ENCODE results near the gene DRAXIN.

DRAXIN gene

DNA sequence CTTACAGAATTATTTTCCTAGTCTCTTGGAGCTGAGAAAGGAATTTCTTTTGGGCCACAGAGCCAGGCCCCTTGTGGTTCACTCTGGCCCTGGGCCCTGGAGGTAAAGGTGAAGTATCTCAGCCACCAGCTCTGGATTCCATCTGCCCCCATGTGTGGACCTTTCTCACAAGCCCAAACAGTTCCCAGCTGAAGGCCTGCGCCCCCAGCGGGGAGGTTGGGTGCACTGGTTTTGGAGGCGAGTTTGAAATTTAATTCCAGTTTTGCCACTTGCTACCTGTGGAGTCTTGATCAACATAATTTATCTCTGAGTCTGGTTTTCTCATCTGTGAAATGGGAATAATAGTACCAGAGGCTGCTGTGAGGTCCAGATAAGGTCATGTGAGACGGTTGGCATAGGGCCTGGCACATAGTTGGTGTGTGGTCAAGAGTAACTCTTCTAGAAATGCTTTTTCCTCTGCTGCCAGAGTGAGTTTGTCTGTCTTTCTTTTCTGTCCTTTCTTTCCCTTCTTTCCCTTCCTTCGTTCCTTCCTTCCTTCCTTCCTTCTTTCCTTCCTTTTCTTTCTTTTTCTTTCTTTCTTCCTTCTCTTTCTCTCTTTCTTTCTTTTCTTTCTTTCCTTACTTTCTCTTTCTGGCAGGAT lies 50.5 kb downstream of the DRAXIN start:
- TF ChIP-seq, protein P1, sequence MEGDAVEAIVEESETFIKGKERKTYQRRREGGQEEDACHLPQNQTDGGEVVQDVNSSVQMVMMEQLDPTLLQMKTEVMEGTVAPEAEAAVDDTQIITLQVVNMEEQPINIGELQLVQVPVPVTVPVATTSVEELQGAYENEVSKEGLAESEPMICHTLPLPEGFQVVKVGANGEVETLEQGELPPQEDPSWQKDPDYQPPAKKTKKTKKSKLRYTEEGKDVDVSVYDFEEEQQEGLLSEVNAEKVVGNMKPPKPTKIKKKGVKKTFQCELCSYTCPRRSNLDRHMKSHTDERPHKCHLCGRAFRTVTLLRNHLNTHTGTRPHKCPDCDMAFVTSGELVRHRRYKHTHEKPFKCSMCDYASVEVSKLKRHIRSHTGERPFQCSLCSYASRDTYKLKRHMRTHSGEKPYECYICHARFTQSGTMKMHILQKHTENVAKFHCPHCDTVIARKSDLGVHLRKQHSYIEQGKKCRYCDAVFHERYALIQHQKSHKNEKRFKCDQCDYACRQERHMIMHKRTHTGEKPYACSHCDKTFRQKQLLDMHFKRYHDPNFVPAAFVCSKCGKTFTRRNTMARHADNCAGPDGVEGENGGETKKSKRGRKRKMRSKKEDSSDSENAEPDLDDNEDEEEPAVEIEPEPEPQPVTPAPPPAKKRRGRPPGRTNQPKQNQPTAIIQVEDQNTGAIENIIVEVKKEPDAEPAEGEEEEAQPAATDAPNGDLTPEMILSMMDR (IDR thresholded peaks at IDR 0.05; ENCODE audit: insufficient read depth, missing control alignments): no peak
- DNase-seq (ENCODE audit: insufficient read length, low spot score) (no peak), FAIRE-seq (no peak)

DNA sequence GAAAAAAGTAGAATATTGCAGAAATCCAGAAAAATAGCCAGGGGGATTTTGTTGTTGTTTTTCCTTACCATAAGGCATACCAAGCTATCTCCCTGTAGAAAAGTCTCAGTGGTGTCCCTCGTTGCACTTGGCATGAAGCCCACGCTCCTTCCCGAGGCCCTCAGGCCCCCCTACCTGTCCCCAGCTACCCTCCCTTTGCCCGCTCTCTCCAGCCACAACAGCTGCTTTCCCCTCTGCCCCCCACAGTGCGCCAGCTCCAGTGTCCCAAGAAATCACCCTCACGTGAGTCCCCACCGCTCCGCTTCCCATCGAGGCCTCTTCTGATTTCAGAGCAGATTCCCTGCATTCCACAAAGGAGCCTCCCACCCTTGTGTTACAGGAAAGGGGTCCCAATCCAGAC lies 52.8 kb downstream of the DRAXIN start:
- no peak for FAIRE-seq
- DNase-seq (ENCODE audit: insufficient read length, low spot score): no peak
- TF ChIP-seq, protein P1 (IDR thresholded peaks at IDR 0.05; ENCODE audit: insufficient read depth, missing control alignments): no peak

DNA sequence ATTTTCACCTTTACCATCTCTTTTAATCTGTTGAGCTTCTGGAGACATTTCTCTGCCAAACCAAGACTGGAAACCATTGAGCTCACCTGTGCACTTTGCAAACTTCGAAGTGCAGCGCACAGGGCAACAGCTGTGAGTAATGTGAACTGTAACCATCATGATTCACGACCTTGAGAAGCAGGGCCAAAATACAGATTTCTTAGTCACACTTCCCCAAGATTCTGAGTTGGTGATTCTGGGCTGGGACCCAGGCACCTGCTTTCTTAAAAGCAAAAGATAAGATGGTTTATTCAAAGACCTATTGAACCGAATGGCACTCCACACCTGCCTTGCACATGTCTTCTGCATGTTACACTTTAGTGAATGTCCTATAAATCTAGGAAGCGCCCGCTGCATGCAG lies 54.6 kb downstream of the DRAXIN start:
- TF ChIP-seq, protein P1 (IDR thresholded peaks at IDR 0.05; ENCODE audit: insufficient read depth, missing control alignments): no peak
- FAIRE-seq (no peak), DNase-seq (ENCODE audit: insufficient read length, low spot score) (no peak)

DNA sequence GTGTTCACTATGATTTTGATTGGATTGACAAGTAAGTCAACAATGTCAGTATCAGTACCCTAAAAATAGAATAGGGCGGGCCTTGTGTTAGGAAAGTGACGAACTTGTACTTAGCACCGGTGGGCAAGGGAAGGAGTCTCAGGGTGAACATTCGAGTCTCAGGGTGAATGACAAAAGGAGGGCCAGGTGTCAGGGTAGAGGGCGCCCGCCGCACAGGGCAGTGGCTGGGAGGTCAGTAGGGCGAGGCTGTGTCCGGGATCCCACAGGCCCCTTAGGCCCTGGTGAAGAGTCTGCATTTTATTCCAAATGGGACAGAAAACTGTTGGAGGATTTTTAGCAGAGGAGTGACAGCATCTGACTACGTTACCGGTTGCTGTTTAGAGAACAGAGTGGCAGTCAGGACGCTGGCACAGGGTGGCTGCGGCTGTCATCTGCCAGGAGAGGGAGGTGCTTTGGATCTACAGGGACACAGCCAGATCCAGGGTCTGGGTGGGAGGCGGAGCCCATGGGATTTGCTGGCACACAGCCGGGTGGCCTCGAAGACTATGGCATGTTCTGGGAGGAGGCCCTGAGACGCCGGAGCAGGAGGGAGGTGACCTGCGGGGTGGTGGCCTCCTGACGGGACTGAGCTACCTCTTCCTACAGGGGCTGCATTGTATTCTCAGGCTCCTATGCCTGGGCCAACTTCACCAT lies 55.4 kb downstream of the DRAXIN start:
- TF ChIP-seq, protein P1 (IDR thresholded peaks at IDR 0.05; ENCODE audit: insufficient read depth, missing control alignments): no peak
- FAIRE-seq (no peak), DNase-seq (ENCODE audit: insufficient read length, low spot score) (no peak)

DNA sequence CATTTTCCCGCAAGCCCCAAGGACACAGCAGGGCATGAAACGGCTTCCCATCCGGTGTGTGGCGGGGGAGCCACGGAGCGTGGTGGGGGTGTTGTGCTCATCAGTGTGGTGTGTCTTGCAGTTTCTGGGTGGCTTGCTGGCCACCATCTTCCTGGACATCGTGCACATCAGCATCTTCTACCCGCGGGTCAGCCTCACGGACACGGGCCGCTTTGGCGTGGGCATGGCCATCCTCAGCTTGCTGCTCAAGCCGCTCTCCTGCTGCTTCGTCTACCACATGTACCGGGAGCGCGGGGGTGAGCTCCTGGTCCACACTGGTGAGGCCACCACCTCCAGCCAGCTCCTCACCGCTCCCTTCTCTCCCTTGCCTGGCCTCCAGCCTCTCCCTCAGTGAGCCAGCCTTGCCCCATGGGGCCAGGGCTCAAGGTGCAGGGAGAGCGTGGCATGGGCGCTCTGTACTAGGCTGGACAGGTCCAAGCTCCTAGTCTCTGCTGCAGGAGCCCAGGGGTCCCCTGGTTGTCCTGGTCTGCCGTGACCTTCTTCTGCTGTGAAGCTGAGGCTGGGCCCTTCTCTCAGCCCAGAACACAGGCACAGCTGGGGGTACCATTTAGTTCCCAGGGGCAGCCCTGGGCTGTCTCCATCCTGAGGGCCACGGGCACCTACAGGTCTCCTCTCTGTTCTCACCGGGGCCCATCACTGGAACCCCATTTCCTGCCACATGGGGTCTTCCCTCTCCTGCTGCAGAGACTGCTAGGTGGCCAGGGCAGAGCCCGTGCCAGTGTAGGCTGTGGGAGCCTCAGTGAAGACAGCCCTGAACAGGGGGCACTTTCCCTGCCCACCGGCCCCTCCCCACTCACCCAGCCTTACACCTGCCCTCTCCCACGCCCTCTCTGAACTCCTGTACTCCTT lies 57.0 kb downstream of the DRAXIN start:
- no peak for DNase-seq (ENCODE audit: insufficient read length, low spot score)
- TF ChIP-seq, protein P1 (IDR thresholded peaks at IDR 0.05; ENCODE audit: insufficient read depth, missing control alignments): no peak
- FAIRE-seq: no peak

DNA sequence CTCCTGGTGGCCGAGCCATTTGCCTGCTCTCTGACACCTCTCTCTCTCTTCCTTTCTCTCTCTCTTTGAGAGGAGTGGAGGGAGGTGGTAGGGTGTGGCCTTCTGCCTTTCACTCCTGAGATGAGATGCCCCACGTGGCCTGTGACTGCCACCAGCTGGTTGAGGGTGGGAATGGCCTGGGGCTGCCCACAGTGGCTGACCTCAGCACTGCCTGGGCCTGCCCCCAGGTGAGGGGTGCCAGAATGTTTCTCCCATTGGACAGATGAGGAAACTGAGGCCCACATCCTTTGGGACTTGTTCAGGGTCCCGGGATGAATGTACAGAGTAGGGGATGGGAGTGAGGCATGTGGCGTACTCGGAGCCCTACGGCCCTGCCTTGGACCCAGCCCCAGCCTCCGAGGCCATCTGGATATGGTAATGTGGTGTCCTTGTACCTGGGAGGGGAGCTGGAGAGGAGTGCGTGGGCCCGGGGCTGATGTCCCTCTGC lies 57.7 kb downstream of the DRAXIN start:
- TF ChIP-seq, protein P1 (IDR thresholded peaks at IDR 0.05; ENCODE audit: insufficient read depth, missing control alignments): peak; percentile 22
- FAIRE-seq (no peak), DNase-seq (ENCODE audit: insufficient read length, low spot score) (no peak)

All from D721Med (cell line).